Lung microvascular endothelial cell (primary cell): ENCODE results near the gene FAM76A. TPM values are rescaled to one million over a fixed set of nuclear protein-coding genes. Genes with fewer than 3 reads are reported as not detected.
"Not testable (repeated sequence)": the region's sequence is repeated elsewhere in the genome, so short reads cannot be mapped to it uniquely, and the experiment has no call there.

Experiments
- DNase-seq, 2 donors: peaks; one replicate each; pipeline versions ENCODE4 v3.0.0 to v3.0.0-alpha.2; 2010; ENCODE audit warnings: low read depth in 2 of 2
- total RNA-seq: library from RNA; depleted of rRNA; stranded (reverse); fragments of >200 nt; gene quantifications from 2 replicates; pipeline ENCODE4 v1.2.1, GENCODE V29; 2014

FAM76A gene
- total RNA-seq, 1 donor from 2014 or later = 9.1 TPM

GRCh38 chr1:27724961-27725373 lies 794 bp upstream of the FAM76A start:
- DNase-seq = peak in 1 of 2 donors; percentile 0

- peak; percentile 55 to 58 for DNase-seq
These were observed 648 bp downstream of the FAM76A start for GRCh38 chr1:27726173-27727044.

GRCh38 chr1:27727126-27727525 lies 1.4 kb downstream of the FAM76A start:
- DNase-seq = peak in 1 of 2 donors; percentile 39

GRCh38 chr1:27736252-27736651 lies 10.5 kb downstream of the FAM76A start:
- DNase-seq = no peak

GRCh38 chr1:27741121-27741520 lies 15.4 kb downstream of the FAM76A start:
- DNase-seq = no peak

GRCh38 chr1:27744556-27744955 lies 18.8 kb downstream of the FAM76A start:
- DNase-seq = no peak

- no peak for DNase-seq
These were observed 19.7 kb downstream of the FAM76A start for GRCh38 chr1:27745466-27745865.

GRCh38 chr1:27752360-27752759 lies 26.6 kb downstream of the FAM76A start:
- peak in 1 of 2 donors; percentile 7 for DNase-seq

- no peak for DNase-seq
These were observed 29.5 kb downstream of the FAM76A start for GRCh38 chr1:27755286-27755685.

- no peak for DNase-seq
These were observed 30.1 kb downstream of the FAM76A start for GRCh38 chr1:27755865-27756264.

GRCh38 chr1:27759236-27759635 lies 33.5 kb downstream of the FAM76A start:
- no peak for DNase-seq

GRCh38 chr1:27760426-27760825 lies 34.7 kb downstream of the FAM76A start:
- peak in 1 of 2 donors; percentile 32 for DNase-seq

GRCh38 chr1:27762033-27762432 lies 36.3 kb downstream of the FAM76A start:
- no peak for DNase-seq

GRCh38 chr1:27763358-27763757 lies 37.6 kb downstream of the FAM76A start:
- no peak for DNase-seq

GRCh38 chr1:27770293-27770830 lies 44.6 kb downstream of the FAM76A start:
- no peak for DNase-seq

GRCh38 chr1:27772036-27772931 lies 46.5 kb downstream of the FAM76A start:
- DNase-seq = no peak

- peak; percentile 99 for DNase-seq
These were observed 47.4 kb downstream of the FAM76A start, which contains the start of gene STX12 for GRCh38 chr1:27772932-27773825. STX12 (plus strand) TSS chr1:27773219; CDS start chr1:27773308, 89 bp downstream.

GRCh38 chr1:27773826-27774445 lies 48.2 kb downstream of the FAM76A start:
- peak; percentile 72 to 75 for DNase-seq

GRCh38 chr1:27774654-27775053 lies 48.9 kb downstream of the FAM76A start:
- no peak for DNase-seq

- DNase-seq = not testable (repeated sequence)
These were observed 49.6 kb downstream of the FAM76A start for GRCh38 chr1:27775336-27775735.
